ENCODE results near the gene LIPC. TPM values are rescaled to one million over a fixed set of nuclear protein-coding genes. Genes with fewer than 3 reads are reported as not detected.

Gene LIPC
- total and polyA plus RNA-seq, 10 donors = 0.47 to 2.5 (median 1.0) TPM

- 84 to 93% (median 89%) methylated on average over 6 of the region's 6 CpGs for WGBS, 5 donors
- intact Hi-C loops (cut with DNase I; ENCODE audit: low total_unique reads) = no loop called here
- no peak overlapping the region for H3K27ac ChIP-seq
- H3K4me1 ChIP-seq = peaks cover 7 to 40% (median 27%) of the 10 kb centered on the region in 6 donors
- H3K4me3 ChIP-seq = no peak overlapping the region
- no peaks in the 10 kb centered on the region for H3K27me3 ChIP-seq (replicated peaks in 1 of 7)
- H3K9me3 ChIP-seq = peaks cover 0 to 9% (median 3%) of the 10 kb centered on the region in 8 donors
- no peaks in the 10 kb centered on the region for H3K36me3 ChIP-seq
- no peak for TF ChIP-seq POLR2A (IDR thresholded peaks at IDR 0.05)
- TF ChIP-seq, protein P1, sequence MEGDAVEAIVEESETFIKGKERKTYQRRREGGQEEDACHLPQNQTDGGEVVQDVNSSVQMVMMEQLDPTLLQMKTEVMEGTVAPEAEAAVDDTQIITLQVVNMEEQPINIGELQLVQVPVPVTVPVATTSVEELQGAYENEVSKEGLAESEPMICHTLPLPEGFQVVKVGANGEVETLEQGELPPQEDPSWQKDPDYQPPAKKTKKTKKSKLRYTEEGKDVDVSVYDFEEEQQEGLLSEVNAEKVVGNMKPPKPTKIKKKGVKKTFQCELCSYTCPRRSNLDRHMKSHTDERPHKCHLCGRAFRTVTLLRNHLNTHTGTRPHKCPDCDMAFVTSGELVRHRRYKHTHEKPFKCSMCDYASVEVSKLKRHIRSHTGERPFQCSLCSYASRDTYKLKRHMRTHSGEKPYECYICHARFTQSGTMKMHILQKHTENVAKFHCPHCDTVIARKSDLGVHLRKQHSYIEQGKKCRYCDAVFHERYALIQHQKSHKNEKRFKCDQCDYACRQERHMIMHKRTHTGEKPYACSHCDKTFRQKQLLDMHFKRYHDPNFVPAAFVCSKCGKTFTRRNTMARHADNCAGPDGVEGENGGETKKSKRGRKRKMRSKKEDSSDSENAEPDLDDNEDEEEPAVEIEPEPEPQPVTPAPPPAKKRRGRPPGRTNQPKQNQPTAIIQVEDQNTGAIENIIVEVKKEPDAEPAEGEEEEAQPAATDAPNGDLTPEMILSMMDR (IDR thresholded peaks at IDR 0.05 in 8 of 11, conservative IDR thresholded peaks at IDR 0.05 in 3 of 11) = no peak
- no peak for DNase-seq
Observed at GRCh38 chr15:58486564-58486963, 54.8 kb downstream of the LIPC start.

DNA sequence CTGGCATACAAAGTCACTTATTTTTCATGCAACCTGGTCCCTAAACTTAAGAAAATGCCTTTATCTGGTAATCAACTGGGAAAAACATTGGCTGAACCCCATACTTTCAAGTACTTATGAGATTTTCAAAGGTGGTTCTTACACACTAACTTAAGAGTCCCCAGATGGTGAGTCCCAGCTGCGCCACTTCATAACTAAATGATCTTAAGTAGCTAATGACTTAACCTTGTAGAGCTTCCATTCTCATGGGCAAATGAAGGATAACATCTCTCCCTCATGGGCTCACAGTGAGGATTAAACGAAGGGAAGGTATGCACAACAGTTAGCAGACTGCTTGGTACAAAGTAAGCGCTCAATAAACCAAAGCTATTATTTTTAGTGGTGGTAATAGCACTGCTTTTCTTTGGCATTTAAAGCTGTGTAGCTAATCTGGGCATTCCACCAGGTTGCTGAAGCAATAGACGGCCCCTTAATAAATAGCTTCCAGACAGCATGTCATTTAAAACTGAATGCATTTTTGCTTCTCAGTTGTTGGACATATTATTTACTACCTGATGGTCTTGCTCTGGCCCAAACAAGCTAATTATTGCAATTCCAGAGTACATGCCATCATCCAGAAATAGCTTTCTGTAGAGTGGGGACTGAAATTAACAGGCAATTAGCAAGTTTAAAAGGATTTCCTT, 55.4 kb downstream of the LIPC start:
- peaks cover 7 to 40% (median 27%) of the 10 kb centered on the region in 6 donors for H3K4me1 ChIP-seq
- peak overlapping the region in 1 of 8 donors; percentile 1 for H3K27ac ChIP-seq

GRCh38 chr15:58487724-58488120, 55.9 kb downstream of the LIPC start:
- WGBS, 5 donors = 38 to 54% (median 46%) methylated on average over 3 of the region's 3 CpGs
- intact Hi-C loops (cut with DNase I; ENCODE audit: low total_unique reads) = no loop called here
- Histone ChIP-seq H3K9me3 (peaks cover 0 to 9% (median 3%) of the 10 kb centered on the region in 8 donors), H3K27me3 (replicated peaks in 1 of 7) (no peaks in the 10 kb centered on the region), H3K27ac (peak overlapping the region in 1 of 8 donors; percentile 1), H3K36me3 (no peaks in the 10 kb centered on the region), H3K4me1 (peaks cover 7 to 40% (median 27%) of the 10 kb centered on the region in 6 donors), H3K4me3 (no peak overlapping the region)
- no peak for TF ChIP-seq POLR2A (IDR thresholded peaks at IDR 0.05)
- TF ChIP-seq, protein P1 (IDR thresholded peaks at IDR 0.05 in 8 of 11, conservative IDR thresholded peaks at IDR 0.05 in 3 of 11) = no peak
- TF ChIP-seq POLR2AphosphoS5 (IDR thresholded peaks at IDR 0.05) = no peak
- no peak for DNase-seq

More for the DNA sequence above, 55.4 kb downstream of the LIPC start:
- intact Hi-C loops (cut with DNase I; ENCODE audit: low total_unique reads) = no loop called here
- TF ChIP-seq POLR2A (IDR thresholded peaks at IDR 0.05) = no peak
- TF ChIP-seq, protein P1 (IDR thresholded peaks at IDR 0.05 in 8 of 11, conservative IDR thresholded peaks at IDR 0.05 in 3 of 11) = no peak
- no peak for TF ChIP-seq POLR2AphosphoS5 (IDR thresholded peaks at IDR 0.05)
- WGBS, 5 donors = 83 to 99% (median 89%) methylated on average over 4 of the region's 4 CpGs
- DNase-seq = no peak
- no peak overlapping the region for H3K4me3 ChIP-seq
- no peaks in the 10 kb centered on the region for H3K36me3 ChIP-seq
- peaks cover 0 to 9% (median 3%) of the 10 kb centered on the region in 8 donors for H3K9me3 ChIP-seq
- H3K27me3 ChIP-seq (replicated peaks in 1 of 7) = no peaks in the 10 kb centered on the region

- no peak overlapping the region for H3K27ac ChIP-seq
- 90 to 97% (median 91%) methylated on average over 6 of the region's 6 CpGs for WGBS, 5 donors
Observed at GRCh38 chr15:58489289-58490085, 57.7 kb downstream of the LIPC start.

More at GRCh38 chr15:58489289-58490085, 57.7 kb downstream of the LIPC start:
- intact Hi-C loops (cut with DNase I; ENCODE audit: low total_unique reads) = no loop called here
- H3K4me1 ChIP-seq = peaks cover 7 to 26% (median 18%) of the 10 kb centered on the region in 6 donors
- H3K36me3 ChIP-seq = no peaks in the 10 kb centered on the region
- TF ChIP-seq, protein P1 (IDR thresholded peaks at IDR 0.05 in 8 of 11, conservative IDR thresholded peaks at IDR 0.05 in 3 of 11) = no peak
- TF ChIP-seq POLR2AphosphoS5 (IDR thresholded peaks at IDR 0.05) (no peak), POLR2A (IDR thresholded peaks at IDR 0.05) (no peak)
- no peak overlapping the region for H3K4me3 ChIP-seq
- DNase-seq = no peak
- H3K9me3 ChIP-seq = peaks cover 0 to 9% (median 3%) of the 10 kb centered on the region in 8 donors
- no peaks in the 10 kb centered on the region for H3K27me3 ChIP-seq (replicated peaks in 1 of 7)

Data from spleen (tissue), 11 donors.